Endothelial cell (in vitro differentiated cells): ENCODE measurements around the gene PHF8. TPM values are rescaled to one million over a fixed set of nuclear protein-coding genes. Genes with fewer than 3 reads are reported as not detected.

Experiments
- DNase-seq: peaks from one replicate; pipeline ENCODE4 v3.0.0; 2021; ENCODE audit warnings: low spot score
- H3K27ac Mint-ChIP-seq: one replicate; pipeline ENCODE4 v1.8.0; 2021; ENCODE audit warnings: mixed read lengths, inconsistent platforms; ENCODE audit not compliant: unreplicated experiment
- H3K27me3 Mint-ChIP-seq: one replicate; pipeline ENCODE4 v1.8.0; 2021; ENCODE audit warnings: mild to moderate bottlenecking, moderate library complexity, mixed read lengths, inconsistent platforms; ENCODE audit not compliant: unreplicated experiment
- H3K36me3 Mint-ChIP-seq: one replicate; pipeline ENCODE4 v1.8.0; 2021; ENCODE audit warnings: mild to moderate bottlenecking, low read depth, mixed read lengths, inconsistent platforms; ENCODE audit not compliant: unreplicated experiment
- H3K4me1 Mint-ChIP-seq: one replicate; pipeline ENCODE4 v1.8.0; 2021; ENCODE audit warnings: mild to moderate bottlenecking, mixed read lengths, inconsistent platforms; ENCODE audit not compliant: unreplicated experiment
- H3K4me3 Mint-ChIP-seq: one replicate; pipeline ENCODE4 v1.8.0; 2021; ENCODE audit warnings: mild to moderate bottlenecking, mixed read lengths, inconsistent platforms; ENCODE audit not compliant: unreplicated experiment
- H3K9me3 Mint-ChIP-seq: one replicate; pipeline ENCODE4 v1.8.0; 2021; ENCODE audit warnings: mixed read lengths, inconsistent platforms; ENCODE audit not compliant: unreplicated experiment
- CTCF ChIP-seq: fragments of 200-600 bp; sonication (generic); IDR thresholded peaks from one replicate; pipeline ENCODE4 v1.5.0; 2021; ENCODE audit warnings: antibody characterized with exemption; ENCODE audit not compliant: unreplicated experiment
- total RNA-seq: library from RNA; stranded (reverse); fragmentation: NEBNext Ultra II Directional; extraction: Animal tissue kit (Norgen Biotek cat#: 25700); gene quantifications from one replicate; pipeline ENCODE4 v1.2.1, GENCODE V29; 2021; ENCODE audit not compliant: unreplicated experiment

The PHF8 gene
- total RNA-seq, 1 donor from 2014 or later: 29.3 TPM

- H3K4me3 Mint-ChIP-seq: peak overlapping the region; percentile 97
- peaks cover 7% of the 10 kb centered on the region for H3K27me3 Mint-ChIP-seq
- peak overlapping the region; percentile 96 for H3K27ac Mint-ChIP-seq
- DNase-seq: no peak
- H3K4me1 Mint-ChIP-seq: peaks cover 10% of the 10 kb centered on the region
- no peak for TF ChIP-seq CTCF
- peaks cover 4% of the 10 kb centered on the region for H3K36me3 Mint-ChIP-seq
- H3K9me3 Mint-ChIP-seq: no peaks in the 10 kb centered on the region
Measured at GRCh38 chrX:54045563-54046228, 1.4 kb upstream of the PHF8 start.

GRCh38 chrX:54044877-54045338 lies 635 bp upstream of the PHF8 start:
- no peak for DNase-seq
- no peaks in the 10 kb centered on the region for H3K9me3 Mint-ChIP-seq
- H3K4me1 Mint-ChIP-seq: peaks cover 10% of the 10 kb centered on the region
- no peak for TF ChIP-seq CTCF
- H3K27ac Mint-ChIP-seq: peak overlapping the region; percentile 96
- peaks cover 4% of the 10 kb centered on the region for H3K36me3 Mint-ChIP-seq
- peak overlapping the region; percentile 97 for H3K4me3 Mint-ChIP-seq
- peaks cover 7% of the 10 kb centered on the region for H3K27me3 Mint-ChIP-seq

GRCh38 chrX:54043541-54044125 lies 640 bp downstream of the PHF8 start:
- H3K36me3 Mint-ChIP-seq: peaks cover 4% of the 10 kb centered on the region
- H3K9me3 Mint-ChIP-seq: no peaks in the 10 kb centered on the region
- DNase-seq: peak; percentile 13
- TF ChIP-seq CTCF: no peak
- H3K4me1 Mint-ChIP-seq: peaks cover 10% of the 10 kb centered on the region
- peak overlapping the region; percentile 93 for H3K27ac Mint-ChIP-seq
- H3K27me3 Mint-ChIP-seq: peaks cover 7% of the 10 kb centered on the region
- H3K4me3 Mint-ChIP-seq: peak overlapping the region; percentile 97

- Mint-ChIP-seq H3K4me1 (peaks cover 10% of the 10 kb centered on the region), H3K27ac (peak overlapping the region; percentile 93), H3K4me3 (peak overlapping the region; percentile 97), H3K9me3 (no peaks in the 10 kb centered on the region), H3K36me3 (peaks cover 4% of the 10 kb centered on the region), H3K27me3 (peaks cover 7% of the 10 kb centered on the region)
- TF ChIP-seq CTCF: no peak
- no peak for DNase-seq
Measured at GRCh38 chrX:54043056-54043455, 1.2 kb downstream of the PHF8 start.

GRCh38 chrX:54042609-54043021 lies 1.7 kb downstream of the PHF8 start:
- H3K4me1 Mint-ChIP-seq: peaks cover 10% of the 10 kb centered on the region
- DNase-seq: peak; percentile 28
- no peak for TF ChIP-seq CTCF
- H3K4me3 Mint-ChIP-seq: peak overlapping the region; percentile 97
- H3K27me3 Mint-ChIP-seq: peaks cover 7% of the 10 kb centered on the region
- H3K36me3 Mint-ChIP-seq: peaks cover 4% of the 10 kb centered on the region
- no peak overlapping the region for H3K27ac Mint-ChIP-seq
- H3K9me3 Mint-ChIP-seq: no peaks in the 10 kb centered on the region
